Testis (tissue), 2 donors: Measurements from ENCODE around the gene LTBP1.

Source experiments
- POLR2A ChIP-seq: fragments of 450-650 bp; IDR thresholded peaks from one replicate; pipeline ENCODE4 v1.6.1; 2017; ENCODE audit warnings: antibody characterized with exemption, mild to moderate bottlenecking, moderate library complexity
- TF ChIP-seq, protein P1 (sequence below), 3 experiments: fragments of 450-650 bp in 2 of 3; fragments of 200-600 bp in 1 of 3; sonication (generic) in 1 of 3; IDR thresholded peaks; one replicate each; pipeline ENCODE4 v1.5.1; 2016 to 2019; ENCODE audit warnings: antibody characterized with exemption in 3 of 3, mild to moderate bottlenecking in 2 of 3, moderate library complexity in 1 of 3

DNA sequence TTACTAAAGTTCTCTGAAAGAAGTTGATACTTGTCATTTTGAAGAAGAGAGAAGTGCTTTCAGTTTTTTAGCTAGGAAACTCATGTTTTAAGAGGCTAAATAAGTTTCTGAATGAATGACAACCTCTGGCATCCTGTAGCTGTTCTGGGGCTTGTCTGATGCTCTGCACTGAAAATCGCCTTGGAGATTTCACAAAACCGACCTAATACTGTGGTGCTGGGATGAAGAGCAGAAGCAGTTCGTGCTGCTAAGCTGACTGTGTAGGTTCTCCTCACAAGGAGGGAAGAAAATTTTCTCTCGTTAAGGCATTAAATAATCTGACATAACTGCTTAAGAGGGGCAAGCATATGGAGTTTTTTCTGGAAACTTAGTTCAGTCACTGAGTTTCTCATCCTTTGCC, 193.2 kb downstream of the LTBP1 start:
- TF ChIP-seq, protein P1, sequence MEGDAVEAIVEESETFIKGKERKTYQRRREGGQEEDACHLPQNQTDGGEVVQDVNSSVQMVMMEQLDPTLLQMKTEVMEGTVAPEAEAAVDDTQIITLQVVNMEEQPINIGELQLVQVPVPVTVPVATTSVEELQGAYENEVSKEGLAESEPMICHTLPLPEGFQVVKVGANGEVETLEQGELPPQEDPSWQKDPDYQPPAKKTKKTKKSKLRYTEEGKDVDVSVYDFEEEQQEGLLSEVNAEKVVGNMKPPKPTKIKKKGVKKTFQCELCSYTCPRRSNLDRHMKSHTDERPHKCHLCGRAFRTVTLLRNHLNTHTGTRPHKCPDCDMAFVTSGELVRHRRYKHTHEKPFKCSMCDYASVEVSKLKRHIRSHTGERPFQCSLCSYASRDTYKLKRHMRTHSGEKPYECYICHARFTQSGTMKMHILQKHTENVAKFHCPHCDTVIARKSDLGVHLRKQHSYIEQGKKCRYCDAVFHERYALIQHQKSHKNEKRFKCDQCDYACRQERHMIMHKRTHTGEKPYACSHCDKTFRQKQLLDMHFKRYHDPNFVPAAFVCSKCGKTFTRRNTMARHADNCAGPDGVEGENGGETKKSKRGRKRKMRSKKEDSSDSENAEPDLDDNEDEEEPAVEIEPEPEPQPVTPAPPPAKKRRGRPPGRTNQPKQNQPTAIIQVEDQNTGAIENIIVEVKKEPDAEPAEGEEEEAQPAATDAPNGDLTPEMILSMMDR (IDR thresholded peaks at IDR 0.05), result no peak
- TF ChIP-seq POLR2A, result no peak
